ENCODE measurements around the gene GABRB3.
"Not testable (repeated sequence)": the region's sequence is repeated elsewhere in the genome, so short reads cannot be mapped to it uniquely, and the experiment has no call there.

GABRB3 gene

DNA sequence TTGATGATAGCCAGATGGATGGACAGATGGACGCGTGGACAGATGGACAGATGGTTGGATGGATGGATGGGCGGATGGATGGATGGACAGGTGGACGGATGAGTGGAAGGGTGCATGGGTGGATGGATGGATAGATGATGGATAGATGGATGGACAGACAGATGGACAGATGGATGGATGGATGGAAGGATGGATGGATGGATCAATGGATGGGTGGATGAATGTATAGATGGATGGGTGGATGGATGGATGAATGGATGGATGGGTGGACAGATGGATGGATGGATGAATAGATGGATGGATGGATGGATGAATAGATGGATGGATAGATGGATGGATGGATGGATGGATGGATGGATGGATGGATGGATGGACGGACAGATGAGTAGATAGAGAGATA, 40.9 kb downstream of the GABRB3 start:
- no peak for DNase-seq

DNA sequence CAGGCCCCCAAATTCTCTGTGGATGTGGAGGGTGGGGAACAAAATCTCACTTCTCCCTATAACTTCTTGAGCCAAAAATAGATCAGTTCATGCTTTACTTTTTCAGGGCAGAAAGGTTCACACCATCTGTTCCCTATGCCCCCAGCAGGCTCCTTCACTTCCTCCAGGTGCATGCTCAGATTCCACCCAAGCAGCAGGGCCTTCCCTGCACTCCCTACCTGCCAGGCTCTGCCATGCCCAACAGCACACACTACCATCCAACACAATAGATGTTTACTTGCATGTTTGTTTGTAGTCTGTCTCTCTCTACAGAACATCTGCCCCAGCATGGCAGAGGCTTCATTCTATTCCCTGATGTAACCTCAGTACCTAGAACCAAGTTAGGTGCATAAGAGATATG, 43.3 kb downstream of the GABRB3 start:
- no peak for DNase-seq

GRCh38 chr15:26729030-26729429, 43.8 kb downstream of the GABRB3 start:
- no peak for DNase-seq

- DNase-seq = no peak
These were observed 48.3 kb downstream of the GABRB3 start for GRCh38 chr15:26724381-26725150.

- DNase-seq = no peak
These were observed 50.2 kb downstream of the GABRB3 start for GRCh38 chr15:26722621-26723160.

DNA sequence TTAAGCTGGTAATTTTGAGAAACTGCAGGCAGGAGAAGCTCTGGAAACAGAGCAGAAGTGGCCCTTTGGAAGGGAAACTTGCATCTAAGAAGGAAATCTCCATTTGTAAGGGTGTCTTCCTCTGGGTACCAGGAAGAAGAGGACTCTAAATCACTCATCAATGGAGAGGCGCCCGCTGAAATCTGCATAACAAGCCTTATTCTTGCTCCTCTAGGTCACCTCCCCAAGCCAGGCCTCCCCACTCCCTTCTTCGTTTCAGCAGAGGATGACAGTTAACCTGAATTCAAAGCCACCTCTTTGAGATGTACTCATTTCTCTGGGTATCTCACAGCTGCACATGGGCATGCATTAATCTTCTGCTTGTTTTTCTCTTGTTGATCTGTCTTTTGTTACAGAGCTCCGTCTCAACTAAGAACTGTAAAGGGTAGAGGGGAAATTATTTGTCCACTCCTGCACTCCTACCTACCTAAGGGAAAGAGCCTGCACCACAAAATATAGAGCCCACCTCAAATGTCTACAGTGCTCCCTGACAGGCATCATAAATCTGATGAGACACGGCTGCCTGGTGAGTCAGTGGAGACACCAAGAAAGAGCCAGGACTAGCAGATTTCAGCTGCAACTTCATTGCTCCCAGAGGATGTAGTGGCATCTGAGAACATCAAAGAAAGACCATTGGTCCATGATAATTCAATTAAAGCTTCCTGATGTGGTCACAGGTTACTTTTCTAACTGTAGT, 51.5 kb downstream of the GABRB3 start:
- DNase-seq = no peak

GRCh38 chr15:26720546-26720945, 52.3 kb downstream of the GABRB3 start:
- no peak for DNase-seq

DNA sequence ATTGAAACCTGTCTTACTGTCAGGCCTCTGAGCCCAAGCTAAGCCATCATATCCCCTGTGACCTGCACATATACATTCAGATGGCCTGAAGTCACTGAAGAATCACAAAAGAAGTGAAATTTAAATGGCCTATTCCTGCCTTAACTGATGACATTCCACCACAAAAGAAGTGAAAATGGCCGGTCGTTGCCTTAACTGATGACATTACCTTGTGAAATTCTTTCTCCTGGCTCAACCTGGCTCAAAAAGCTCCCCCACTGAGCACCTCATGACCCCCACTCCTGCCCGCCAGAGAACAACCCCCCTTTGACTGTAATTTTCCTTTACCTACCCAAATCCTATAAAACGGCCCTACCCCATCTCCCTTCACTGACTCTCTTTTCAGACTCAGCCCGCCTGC, 53.0 kb downstream of the GABRB3 start:
- not testable (repeated sequence) for DNase-seq

GRCh38 chr15:26716069-26716468, 56.8 kb downstream of the GABRB3 start:
- DNase-seq = no peak

GRCh38 chr15:26713498-26713897, 59.4 kb downstream of the GABRB3 start:
- DNase-seq = no peak

- no peak for DNase-seq
These were observed 60.5 kb downstream of the GABRB3 start for GRCh38 chr15:26712335-26712734.

DNA sequence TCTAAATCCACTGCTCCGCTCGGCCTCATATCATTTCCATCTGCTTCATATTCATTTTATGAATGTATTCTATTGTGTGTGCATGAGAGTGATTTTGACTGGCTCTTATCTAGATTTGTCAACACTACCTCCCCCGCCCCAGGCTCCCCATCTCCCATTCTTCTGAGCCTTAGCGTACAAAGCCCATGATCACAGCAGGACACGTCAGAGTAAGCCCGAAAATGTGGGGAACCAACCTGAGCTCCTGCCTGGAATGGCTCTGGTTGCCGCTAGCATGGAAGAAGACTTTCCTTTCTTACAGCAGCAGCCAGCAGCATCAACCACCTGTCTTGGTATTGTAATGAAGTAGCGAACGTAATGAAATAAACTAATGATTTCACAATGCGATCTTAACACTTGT, 61.4 kb downstream of the GABRB3 start:
- DNase-seq = no peak

- no peak for DNase-seq
These were observed 70.5 kb downstream of the GABRB3 start for GRCh38 chr15:26702381-26702780.

- no peak for DNase-seq
These were observed 74.3 kb downstream of the GABRB3 start for GRCh38 chr15:26698555-26698954.

DNA sequence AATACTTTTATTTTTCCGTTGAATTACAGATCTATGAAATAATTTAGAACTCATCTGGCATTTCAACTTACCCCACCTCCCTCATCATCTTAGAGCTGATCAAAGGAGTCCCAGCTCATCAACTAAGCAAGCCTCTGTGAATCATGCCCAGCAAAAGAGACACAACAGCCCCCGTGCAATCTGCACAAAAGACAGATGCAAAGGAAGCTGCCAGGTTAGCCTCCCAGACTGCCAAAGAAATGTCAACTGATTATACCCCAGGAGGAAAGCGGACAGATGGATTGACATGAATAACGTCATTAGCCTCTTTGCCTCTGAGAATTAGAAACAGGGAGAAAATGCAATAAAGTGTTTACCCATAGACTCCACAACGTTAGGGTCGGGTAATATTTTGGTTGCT, 75.0 kb downstream of the GABRB3 start:
- no peak for DNase-seq

- DNase-seq = no peak
These were observed 81.6 kb downstream of the GABRB3 start for GRCh38 chr15:26691249-26691648.

GRCh38 chr15:26690778-26691177, 82.1 kb downstream of the GABRB3 start:
- DNase-seq = no peak

DNA sequence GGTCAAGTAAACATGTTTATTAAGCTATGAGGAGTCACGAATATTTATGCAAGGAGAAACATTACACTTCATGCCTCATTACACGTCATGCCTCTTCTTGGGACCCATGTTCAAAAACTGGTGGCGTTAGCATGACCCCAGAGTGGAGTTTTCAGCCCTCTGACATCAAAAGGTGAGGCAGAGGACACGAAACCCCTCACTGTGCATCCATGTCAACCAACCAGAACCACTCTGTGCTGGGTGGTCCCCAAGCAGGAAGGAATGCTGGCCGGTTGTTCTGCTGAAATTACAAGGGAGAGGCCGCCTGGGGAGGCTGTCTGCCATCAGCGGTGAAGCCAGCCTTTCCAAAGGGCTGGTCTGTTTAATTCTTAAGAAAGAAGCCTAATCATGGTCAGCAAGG, 83.4 kb downstream of the GABRB3 start:
- no peak for DNase-seq

GRCh38 chr15:26686547-26687187, 86.2 kb downstream of the GABRB3 start:
- no peak for DNase-seq

DNA sequence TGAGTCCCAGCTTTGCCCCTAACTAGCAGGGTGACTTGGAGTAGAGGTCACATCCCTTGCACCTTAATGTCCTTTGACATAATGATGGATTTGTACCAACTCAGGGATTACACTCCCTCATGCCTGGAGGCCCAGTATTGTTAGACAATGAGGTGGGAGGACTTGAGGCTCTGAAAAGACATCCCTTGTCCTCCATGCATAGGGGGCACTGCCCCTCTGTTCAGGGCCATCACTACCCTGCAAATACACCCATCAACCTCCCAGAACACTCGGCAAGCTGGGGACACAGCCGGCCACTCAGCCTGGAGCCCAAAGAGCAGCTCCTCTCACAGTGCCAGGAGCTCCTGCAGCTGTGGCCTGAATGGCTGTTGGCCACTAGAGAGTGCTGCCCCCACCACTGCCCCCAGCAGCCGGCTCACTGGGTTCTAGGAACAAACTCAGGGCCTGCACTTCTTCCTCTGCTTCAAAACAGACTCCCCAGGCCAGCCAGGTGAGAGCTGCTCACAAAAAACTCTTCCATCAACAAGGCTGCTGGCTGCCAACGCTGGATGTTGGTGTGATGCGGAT, 90.2 kb downstream of the GABRB3 start:
- no peak for DNase-seq

DNA sequence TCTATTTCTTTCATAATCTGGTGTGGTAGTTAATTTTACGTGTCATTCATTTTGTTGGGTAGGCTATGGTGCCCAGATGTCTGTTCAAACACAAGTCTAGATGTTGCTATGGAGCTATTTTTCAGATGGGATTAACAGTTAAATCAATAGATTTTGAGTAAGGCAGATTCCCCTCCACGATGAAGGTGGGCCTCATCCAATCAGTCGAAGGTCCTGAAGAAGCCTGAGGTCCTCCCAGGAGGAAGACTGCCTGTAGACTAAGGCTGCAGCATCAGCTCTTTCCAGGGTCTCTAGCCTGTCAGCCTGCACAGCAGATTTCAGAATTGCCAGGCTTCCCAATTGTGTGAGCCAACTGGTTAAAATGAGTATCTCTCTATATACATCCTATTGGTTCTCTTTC, 92.9 kb downstream of the GABRB3 start:
- DNase-seq = no peak

DNA sequence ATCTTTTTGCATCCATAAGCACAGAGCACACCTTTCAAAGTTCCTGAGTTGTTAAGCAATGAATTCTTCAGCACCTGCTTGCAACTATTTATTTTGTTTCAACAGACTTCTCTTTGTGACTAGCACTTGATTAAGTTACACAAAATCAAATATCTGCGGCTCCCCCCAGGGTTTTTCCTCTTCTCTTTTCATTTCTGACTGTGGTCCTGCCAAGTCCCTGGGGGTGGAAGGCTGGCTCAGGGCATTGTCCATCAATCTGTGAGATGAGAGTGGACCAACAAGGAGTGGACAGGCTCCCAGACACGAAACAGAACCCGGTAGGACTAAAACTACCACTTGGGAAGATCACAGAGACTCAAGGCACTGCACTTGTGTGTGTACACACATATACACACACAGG, 96.8 kb downstream of the GABRB3 start:
- no peak for DNase-seq

GRCh38 chr15:26674467-26674866, 98.4 kb downstream of the GABRB3 start:
- DNase-seq = no peak

Measured in activated CD8-positive, alpha-beta memory T cell treated with anti-CD3 and anti-CD28 coated beads, Interleukin-2, amount 50 U/mL, for 48 hours (primary cell).